ENCODE data around the gene STUM.

DNA sequence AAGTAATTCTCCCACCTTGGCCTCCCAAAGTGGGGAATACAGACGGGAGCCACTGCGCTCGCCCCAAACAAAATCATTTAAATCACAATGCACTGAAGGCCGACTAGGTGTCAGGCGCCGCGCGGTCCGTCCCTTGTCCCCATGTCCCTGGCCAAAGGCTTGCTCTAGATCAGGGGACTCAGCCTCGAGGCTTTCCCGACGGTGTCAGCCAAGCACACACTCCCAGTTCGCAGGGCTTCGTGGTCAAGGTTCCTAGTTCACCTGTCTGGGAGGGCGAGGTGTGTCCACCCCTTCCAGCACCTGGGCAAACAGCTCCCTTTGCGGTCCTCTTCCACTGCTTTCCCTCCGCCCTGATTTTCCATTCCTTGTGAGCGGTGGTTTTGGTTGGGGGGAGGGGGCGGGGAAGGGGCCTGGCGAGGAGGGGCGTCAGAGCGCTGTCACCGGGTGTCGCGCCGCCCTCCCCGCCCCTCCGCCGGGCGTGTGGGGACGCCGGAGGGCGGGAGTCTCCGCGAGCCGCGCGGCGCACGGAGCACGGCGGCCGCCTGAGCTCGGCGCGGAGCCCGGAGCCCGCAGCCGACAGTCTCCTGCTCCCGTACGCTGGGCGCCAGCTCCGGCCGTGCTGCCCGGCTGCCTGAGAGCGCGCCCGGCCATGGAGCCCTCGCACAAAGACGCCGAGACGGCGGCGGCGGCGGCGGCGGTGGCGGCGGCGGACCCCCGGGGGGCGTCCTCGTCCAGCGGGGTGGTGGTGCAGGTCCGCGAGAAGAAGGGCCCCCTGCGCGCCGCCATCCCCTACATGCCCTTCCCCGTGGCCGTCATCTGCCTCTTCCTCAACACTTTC lies at the start of gene STUM:
- TF ChIP-seq CTCF (IDR thresholded peaks at IDR 0.05; ENCODE audit: insufficient read depth, low read length, poor library complexity, severe bottlenecking) = no peak
- TF ChIP-seq EZH2phosphoT487 (conservative IDR thresholded peaks at IDR 0.05; ENCODE audit: low read length) = no peak

All from SU-DHL-6 (cell line).